Dendritic cell treated with granulocyte-macrophage colony-stimulating factor and Interleukin-4, amounts not matched to agents 40 ng/mL and 50 ng/mL, for 4 days (primary cell): Measurements from ENCODE around the gene EFS.

Experiments
- H3K27ac Mint-ChIP-seq: one replicate; pipeline ENCODE4 v1.8.0; 2022; ENCODE audit warnings: mild to moderate bottlenecking, mixed read lengths
- H3K27me3 Mint-ChIP-seq: one replicate; pipeline ENCODE4 v1.8.0; 2022; ENCODE audit warnings: mild to moderate bottlenecking, mixed read lengths
- H3K36me3 Mint-ChIP-seq: one replicate; pipeline ENCODE4 v1.8.0; 2022; ENCODE audit warnings: low read depth, mixed read lengths
- H3K4me1 Mint-ChIP-seq: one replicate; pipeline ENCODE4 v1.8.0; 2022; ENCODE audit warnings: low read depth, mixed read lengths
- H3K4me3 Mint-ChIP-seq: one replicate; pipeline ENCODE4 v1.8.0; 2022; ENCODE audit warnings: mild to moderate bottlenecking, moderate library complexity, mixed read lengths
- H3K9me3 Mint-ChIP-seq: one replicate; pipeline ENCODE4 v1.8.0; 2022; ENCODE audit warnings: mixed read lengths
- intact Hi-C: fragments of 100-400 bp; cut with micrococcal nuclease; formaldehyde crosslinking; loops from one replicate; pipeline ENCODE4 v1.15.0; 2022

Gene EFS

GRCh38 chr14:23379366-23380196 lies 14.6 kb upstream of the EFS start:
- intact Hi-C loops: loop anchor here (2.0 kb wide), 2 partner anchors 53 to 115 kb away; no protein-coding TSS in a partner anchor
- peaks cover 11% of the 10 kb centered on the region for H3K27me3 Mint-ChIP-seq
- H3K4me3 Mint-ChIP-seq: no peak overlapping the region
- H3K27ac Mint-ChIP-seq: no peak overlapping the region
- no peaks in the 10 kb centered on the region for H3K4me1 Mint-ChIP-seq
- H3K36me3 Mint-ChIP-seq: no peaks in the 10 kb centered on the region
- no peaks in the 10 kb centered on the region for H3K9me3 Mint-ChIP-seq

- no peaks in the 10 kb centered on the region for H3K36me3 Mint-ChIP-seq
- no peaks in the 10 kb centered on the region for H3K4me1 Mint-ChIP-seq
- peaks cover 11% of the 10 kb centered on the region for H3K27me3 Mint-ChIP-seq
- H3K9me3 Mint-ChIP-seq: no peaks in the 10 kb centered on the region
- H3K27ac Mint-ChIP-seq: no peak overlapping the region
- no peak overlapping the region for H3K4me3 Mint-ChIP-seq
- intact Hi-C loops: no loop called here
Observed at GRCh38 chr14:23378612-23379220, 13.7 kb upstream of the EFS start.

- Mint-ChIP-seq H3K4me3 (no peak overlapping the region), H3K27me3 (peaks cover 11% of the 10 kb centered on the region), H3K27ac (no peak overlapping the region), H3K36me3 (no peaks in the 10 kb centered on the region), H3K4me1 (no peaks in the 10 kb centered on the region), H3K9me3 (no peaks in the 10 kb centered on the region)
- intact Hi-C loops: no loop called here
Observed at GRCh38 chr14:23377573-23378563, 12.9 kb upstream of the EFS start.

DNA sequence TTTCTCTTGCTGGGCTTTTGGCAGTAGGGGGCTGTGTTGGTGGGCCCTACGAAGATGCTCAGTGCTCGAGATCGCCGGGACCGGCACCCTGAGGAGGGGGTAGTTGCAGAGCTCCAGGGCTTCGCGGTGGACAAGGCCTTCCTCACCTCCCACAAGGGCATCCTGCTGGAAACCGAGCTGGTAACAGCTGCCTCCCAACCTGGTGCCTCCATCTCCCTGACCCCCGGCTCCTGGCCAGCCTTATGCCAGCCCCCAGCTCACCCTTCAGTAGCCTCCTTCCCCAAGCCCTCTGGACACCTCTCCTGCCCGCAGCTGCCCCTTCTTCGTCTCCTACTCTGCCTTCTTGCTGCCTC lies 12.2 kb upstream of the EFS start:
- peaks cover 8% of the 10 kb centered on the region for H3K27me3 Mint-ChIP-seq
- H3K4me3 Mint-ChIP-seq: no peak overlapping the region
- no peaks in the 10 kb centered on the region for H3K36me3 Mint-ChIP-seq
- intact Hi-C loops: no loop called here
- no peak overlapping the region for H3K27ac Mint-ChIP-seq
- H3K9me3 Mint-ChIP-seq: no peaks in the 10 kb centered on the region
- no peaks in the 10 kb centered on the region for H3K4me1 Mint-ChIP-seq

- intact Hi-C loops: no loop called here
- no peak within 1 kb of the TSS for H3K4me3 Mint-ChIP-seq
- no peaks in the 10 kb centered on the region for H3K4me1 Mint-ChIP-seq
- H3K36me3 Mint-ChIP-seq: no peaks in the 10 kb centered on the region
- no peak within 1 kb of the TSS for H3K27ac Mint-ChIP-seq
- H3K27me3 Mint-ChIP-seq: peaks cover 5% of the 10 kb centered on the region
- H3K9me3 Mint-ChIP-seq: no peaks in the 10 kb centered on the region
Observed at GRCh38 chr14:23376482-23377197, 11.7 kb upstream of the EFS start, which contains the start of gene CMTM5. Gene CMTM5 (plus strand): TSS chr14:23377046. CDS start chr14:23377252, 206 bp downstream.

DNA sequence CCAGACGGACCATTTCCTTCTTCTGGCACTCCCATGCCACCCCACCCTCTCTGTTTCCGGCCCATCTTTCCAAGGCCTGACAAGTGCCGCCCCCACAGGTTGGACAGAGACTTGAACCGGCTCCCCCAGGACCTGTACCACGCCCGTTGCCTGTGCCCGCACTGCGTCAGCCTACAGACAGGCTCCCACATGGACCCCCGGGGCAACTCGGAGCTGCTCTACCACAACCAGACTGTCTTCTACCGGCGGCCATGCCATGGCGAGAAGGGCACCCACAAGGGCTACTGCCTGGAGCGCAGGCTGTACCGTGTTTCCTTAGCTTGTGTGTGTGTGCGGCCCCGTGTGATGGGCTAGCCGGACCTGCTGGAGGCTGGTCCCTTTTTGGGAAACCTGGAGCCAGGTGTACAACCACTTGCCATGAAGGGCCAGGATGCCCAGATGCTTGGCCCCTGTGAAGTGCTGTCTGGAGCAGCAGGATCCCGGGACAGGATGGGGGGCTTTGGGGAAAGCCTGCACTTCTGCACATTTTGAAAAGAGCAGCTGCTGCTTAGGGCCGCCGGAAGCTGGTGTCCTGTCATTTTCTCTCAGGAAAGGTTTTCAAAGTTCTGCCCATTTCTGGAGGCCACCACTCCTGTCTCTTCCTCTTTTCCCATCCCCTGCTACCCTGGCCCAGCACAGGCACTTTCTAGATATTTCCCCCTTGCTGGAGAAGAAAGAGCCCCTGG lies 10.7 kb upstream of the EFS start:
- no peaks in the 10 kb centered on the region for H3K9me3 Mint-ChIP-seq
- H3K4me1 Mint-ChIP-seq: no peaks in the 10 kb centered on the region
- H3K27ac Mint-ChIP-seq: no peak overlapping the region
- peaks cover 2% of the 10 kb centered on the region for H3K27me3 Mint-ChIP-seq
- intact Hi-C loops: no loop called here
- no peaks in the 10 kb centered on the region for H3K36me3 Mint-ChIP-seq
- no peak overlapping the region for H3K4me3 Mint-ChIP-seq

DNA sequence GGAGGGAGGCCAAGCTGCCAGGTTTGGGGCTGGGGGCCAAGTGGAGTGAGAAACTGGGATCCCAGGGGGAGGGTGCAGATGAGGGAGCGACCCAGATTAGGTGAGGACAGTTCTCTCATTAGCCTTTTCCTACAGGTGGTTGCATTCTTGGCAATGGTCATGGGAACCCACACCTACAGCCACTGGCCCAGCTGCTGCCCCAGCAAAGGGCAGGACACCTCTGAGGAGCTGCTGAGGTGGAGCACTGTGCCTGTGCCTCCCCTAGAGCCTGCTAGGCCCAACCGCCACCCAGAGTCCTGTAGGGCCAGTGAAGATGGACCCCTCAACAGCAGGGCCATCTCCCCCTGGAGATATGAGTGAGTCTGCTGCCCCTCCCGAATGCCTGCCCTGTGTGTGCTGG lies 8.1 kb upstream of the EFS start:
- Mint-ChIP-seq H3K27ac (no peak overlapping the region), H3K4me1 (no peaks in the 10 kb centered on the region), H3K9me3 (no peaks in the 10 kb centered on the region), H3K27me3 (peaks cover 15% of the 10 kb centered on the region), H3K4me3 (no peak overlapping the region), H3K36me3 (no peaks in the 10 kb centered on the region)
- intact Hi-C loops: no loop called here

DNA sequence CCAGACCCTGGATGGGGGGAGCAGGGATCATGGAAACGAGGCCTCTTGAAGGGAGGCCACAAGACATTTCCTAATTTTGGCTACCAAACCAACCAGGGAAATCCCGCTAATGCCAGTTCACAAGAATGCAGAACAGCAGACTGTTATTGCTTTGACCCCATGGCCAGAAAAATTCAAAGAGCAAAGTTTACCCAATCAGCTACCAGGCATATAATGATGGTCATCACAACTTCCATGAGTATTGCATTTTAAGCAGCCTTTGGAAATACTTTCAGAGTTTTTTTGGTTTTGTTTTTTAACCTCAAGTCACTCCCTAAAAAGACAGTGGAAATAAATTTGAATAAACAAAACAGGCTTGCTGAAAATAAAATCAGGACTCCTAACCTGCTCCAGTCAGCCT lies 7.5 kb upstream of the EFS start, which contains the start of gene IL25:
TSS of gene IL25 (plus strand) at position 301 of the 400 bp plus-strand sequence.
- Mint-ChIP-seq H3K4me3 (no peak within 1 kb of the TSS), H3K27ac (no peak within 1 kb of the TSS), H3K9me3 (no peaks in the 10 kb centered on the region), H3K27me3 (peaks cover 19% of the 10 kb centered on the region), H3K4me1 (no peaks in the 10 kb centered on the region), H3K36me3 (no peaks in the 10 kb centered on the region)
- intact Hi-C loops: no loop called here

DNA sequence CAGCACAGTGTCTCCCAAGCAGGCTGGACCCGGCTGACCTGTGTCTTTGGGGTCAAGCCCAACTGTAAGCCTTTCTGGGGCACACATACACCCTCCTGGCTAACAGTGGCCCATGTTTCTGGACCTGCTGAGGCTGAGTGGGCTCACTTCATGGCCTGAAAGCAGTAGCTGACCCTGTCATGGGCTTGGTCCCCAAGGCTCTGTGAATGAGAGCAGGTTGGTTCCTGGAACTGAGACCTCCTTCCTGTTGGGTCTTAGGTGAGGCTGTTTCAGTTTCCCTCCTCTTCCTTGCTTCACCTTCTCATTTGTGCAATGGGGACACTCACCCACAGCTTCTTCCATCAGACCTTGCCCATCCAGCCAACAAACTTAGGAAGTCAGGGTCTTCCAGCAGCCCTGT lies 6.9 kb upstream of the EFS start:
- H3K4me3 Mint-ChIP-seq: no peak overlapping the region
- no peaks in the 10 kb centered on the region for H3K9me3 Mint-ChIP-seq
- H3K27me3 Mint-ChIP-seq: peaks cover 25% of the 10 kb centered on the region
- no peaks in the 10 kb centered on the region for H3K36me3 Mint-ChIP-seq
- H3K27ac Mint-ChIP-seq: no peak overlapping the region
- intact Hi-C loops: no loop called here
- no peaks in the 10 kb centered on the region for H3K4me1 Mint-ChIP-seq

- Mint-ChIP-seq H3K27me3 (peaks cover 38% of the 10 kb centered on the region), H3K9me3 (no peaks in the 10 kb centered on the region), H3K4me1 (no peaks in the 10 kb centered on the region), H3K27ac (no peak overlapping the region), H3K4me3 (no peak overlapping the region), H3K36me3 (no peaks in the 10 kb centered on the region)
- intact Hi-C loops: no loop called here
Observed at GRCh38 chr14:23370221-23370620, 5.2 kb upstream of the EFS start.

DNA sequence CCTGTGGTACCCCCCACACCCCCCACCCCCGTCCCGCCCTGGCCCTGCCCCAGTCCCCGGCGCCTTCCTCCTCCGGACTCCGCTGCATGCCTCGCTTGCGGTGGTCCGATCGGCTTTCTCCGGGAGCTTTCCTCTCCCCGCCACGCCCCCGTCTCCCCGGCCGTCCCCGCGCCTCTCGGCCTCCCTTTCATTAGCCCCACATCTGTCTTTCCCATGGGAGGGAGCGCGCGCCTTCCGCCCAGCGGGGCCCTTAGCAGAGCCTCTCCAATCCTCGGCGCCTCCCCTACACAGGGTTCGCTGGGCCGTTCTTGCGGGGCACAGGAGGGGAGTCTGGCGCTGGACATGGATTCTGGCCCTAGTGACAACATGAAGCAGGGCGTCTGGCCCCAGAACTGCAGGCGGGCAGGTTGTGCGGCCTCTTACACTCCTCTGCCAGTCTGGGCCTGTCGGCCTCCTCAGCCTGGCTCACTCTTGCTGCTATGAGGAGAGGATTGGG lies 1.5 kb upstream of the EFS start:
- Mint-ChIP-seq H3K4me1 (no peaks in the 10 kb centered on the region), H3K9me3 (no peaks in the 10 kb centered on the region), H3K4me3 (no peak overlapping the region), H3K27me3 (peaks cover 61% of the 10 kb centered on the region), H3K36me3 (no peaks in the 10 kb centered on the region), H3K27ac (no peak overlapping the region)
- intact Hi-C loops: no loop called here

- no peak overlapping the region for H3K27ac Mint-ChIP-seq
- H3K4me3 Mint-ChIP-seq: no peak overlapping the region
- intact Hi-C loops: no loop called here
- no peaks in the 10 kb centered on the region for H3K4me1 Mint-ChIP-seq
- peaks cover 61% of the 10 kb centered on the region for H3K27me3 Mint-ChIP-seq
- H3K9me3 Mint-ChIP-seq: no peaks in the 10 kb centered on the region
- H3K36me3 Mint-ChIP-seq: no peaks in the 10 kb centered on the region
Observed at GRCh38 chr14:23365732-23366425, 907 bp upstream of the EFS start.
